Vagina (tissue), 2 donors: Measurements from ENCODE around the gene PXDN.

Experiments
- POLR2A ChIP-seq, 2 donors: fragments of 450-650 bp; IDR thresholded peaks; one replicate each; pipeline ENCODE4 v1.6.1; 2017; ENCODE audit warnings: antibody characterized with exemption in 2 of 2, mild to moderate bottlenecking in 2 of 2, moderate library complexity in 2 of 2
- TF ChIP-seq, protein P1 (sequence below), 3 experiments: fragments of 450-650 bp in 2 of 3; fragments of 200-600 bp in 1 of 3; sonication (generic) in 1 of 3; IDR thresholded peaks; one replicate each; pipeline ENCODE4 v1.5.1; 2017 to 2019; ENCODE audit warnings: antibody characterized with exemption in 3 of 3, mild to moderate bottlenecking in 2 of 3, moderate library complexity in 2 of 3

GRCh38 chr2:1757567-1757966 lies 13.3 kb upstream of the PXDN start:
- TF ChIP-seq, protein P1, sequence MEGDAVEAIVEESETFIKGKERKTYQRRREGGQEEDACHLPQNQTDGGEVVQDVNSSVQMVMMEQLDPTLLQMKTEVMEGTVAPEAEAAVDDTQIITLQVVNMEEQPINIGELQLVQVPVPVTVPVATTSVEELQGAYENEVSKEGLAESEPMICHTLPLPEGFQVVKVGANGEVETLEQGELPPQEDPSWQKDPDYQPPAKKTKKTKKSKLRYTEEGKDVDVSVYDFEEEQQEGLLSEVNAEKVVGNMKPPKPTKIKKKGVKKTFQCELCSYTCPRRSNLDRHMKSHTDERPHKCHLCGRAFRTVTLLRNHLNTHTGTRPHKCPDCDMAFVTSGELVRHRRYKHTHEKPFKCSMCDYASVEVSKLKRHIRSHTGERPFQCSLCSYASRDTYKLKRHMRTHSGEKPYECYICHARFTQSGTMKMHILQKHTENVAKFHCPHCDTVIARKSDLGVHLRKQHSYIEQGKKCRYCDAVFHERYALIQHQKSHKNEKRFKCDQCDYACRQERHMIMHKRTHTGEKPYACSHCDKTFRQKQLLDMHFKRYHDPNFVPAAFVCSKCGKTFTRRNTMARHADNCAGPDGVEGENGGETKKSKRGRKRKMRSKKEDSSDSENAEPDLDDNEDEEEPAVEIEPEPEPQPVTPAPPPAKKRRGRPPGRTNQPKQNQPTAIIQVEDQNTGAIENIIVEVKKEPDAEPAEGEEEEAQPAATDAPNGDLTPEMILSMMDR (IDR thresholded peaks at IDR 0.05): no peak
- TF ChIP-seq POLR2A (IDR thresholded peaks at IDR 0.05): no peak
